NCI-H187 (cell line): ENCODE results near the gene FAM181A.

ENCODE experiments used
- DNase-seq, 2 experiments: peaks; one replicate each; lab custom pipeline; 2025; lab: John Stamatoyannopoulos, UW

Gene FAM181A

GRCh38 chr14:93962701-93963601, 35.8 kb downstream of the FAM181A start:
- DNase-seq, result no peak

- no peak for DNase-seq
These were observed 36.5 kb downstream of the FAM181A start for GRCh38 chr14:93963692-93964091.

GRCh38 chr14:93964281-93964680, 37.1 kb downstream of the FAM181A start:
- DNase-seq, result no peak

GRCh38 chr14:93964820-93965286, 37.7 kb downstream of the FAM181A start:
- DNase-seq, result no peak

- no peak for DNase-seq
These were observed 38.2 kb downstream of the FAM181A start for GRCh38 chr14:93965287-93965821.

GRCh38 chr14:93965946-93966474, 38.9 kb downstream of the FAM181A start:
- no peak for DNase-seq

- no peak for DNase-seq
These were observed 40.6 kb downstream of the FAM181A start for GRCh38 chr14:93967637-93968250.

- DNase-seq, result no peak
These were observed 42.1 kb downstream of the FAM181A start for GRCh38 chr14:93969082-93969828.

- no peak for DNase-seq
These were observed 43.4 kb downstream of the FAM181A start for GRCh38 chr14:93970585-93970964.

- DNase-seq, result no peak
These were observed 44.0 kb downstream of the FAM181A start for GRCh38 chr14:93970965-93971634.

- DNase-seq, result no peak
These were observed 44.5 kb downstream of the FAM181A start for GRCh38 chr14:93971635-93972027.

GRCh38 chr14:93972618-93973205, 45.6 kb downstream of the FAM181A start:
- DNase-seq, result no peak

GRCh38 chr14:93973607-93974006, 46.5 kb downstream of the FAM181A start:
- DNase-seq, result no peak

- DNase-seq, result no peak
These were observed 47.2 kb downstream of the FAM181A start for GRCh38 chr14:93974299-93974698.

GRCh38 chr14:93974833-93975232, 47.7 kb downstream of the FAM181A start:
- no peak for DNase-seq

- DNase-seq, result no peak
These were observed 48.8 kb downstream of the FAM181A start for GRCh38 chr14:93975791-93976476.

GRCh38 chr14:93976477-93977057, 49.4 kb downstream of the FAM181A start, which contains the start of gene ASB2:
Gene ASB2 (minus strand): TSS chr14:93976570. CDS start chr14:93964539, 12,031 bp downstream.
- no peak for DNase-seq

GRCh38 chr14:93977171-93977570, 50.0 kb downstream of the FAM181A start:
- no peak for DNase-seq

- DNase-seq, result no peak
These were observed 50.8 kb downstream of the FAM181A start for GRCh38 chr14:93977790-93978581.
